Nephron progenitor cell (in vitro differentiated cells): ENCODE data around the gene KCNQ2.

Experiments
- DNase-seq: peaks from one replicate; pipeline ENCODE4 v3.0.0; 2021
- H3K27ac Mint-ChIP-seq: 2 replicates; pipeline ENCODE4 v1.8.0; 2021; ENCODE audit warnings: mild to moderate bottlenecking, moderate library complexity, mixed read lengths
- H3K27me3 Mint-ChIP-seq: 2 replicates; pipeline ENCODE4 v1.8.0; 2021; ENCODE audit warnings: mild to moderate bottlenecking, low read depth, mixed read lengths; ENCODE audit not compliant: poor library complexity
- H3K36me3 Mint-ChIP-seq: 2 replicates; pipeline ENCODE4 v1.8.0; 2021; ENCODE audit warnings: low read depth, mixed read lengths
- H3K4me1 Mint-ChIP-seq: 2 replicates; pipeline ENCODE4 v1.8.0; 2021; ENCODE audit warnings: mixed read lengths
- H3K4me3 Mint-ChIP-seq: 2 replicates; pipeline ENCODE4 v1.8.0; 2021; ENCODE audit warnings: mild to moderate bottlenecking, moderate library complexity, mixed read lengths
- H3K9me3 Mint-ChIP-seq: 2 replicates; pipeline ENCODE4 v1.8.0; 2021; ENCODE audit warnings: mild to moderate bottlenecking, moderate library complexity, mixed read lengths
- TF ChIP-seq, protein P1 (sequence below): fragments of 200-600 bp; sonication (generic); IDR thresholded peaks from 2 replicates; pipeline ENCODE4 v1.5.0; 2021; ENCODE audit warnings: antibody characterized with exemption

Gene KCNQ2

DNA sequence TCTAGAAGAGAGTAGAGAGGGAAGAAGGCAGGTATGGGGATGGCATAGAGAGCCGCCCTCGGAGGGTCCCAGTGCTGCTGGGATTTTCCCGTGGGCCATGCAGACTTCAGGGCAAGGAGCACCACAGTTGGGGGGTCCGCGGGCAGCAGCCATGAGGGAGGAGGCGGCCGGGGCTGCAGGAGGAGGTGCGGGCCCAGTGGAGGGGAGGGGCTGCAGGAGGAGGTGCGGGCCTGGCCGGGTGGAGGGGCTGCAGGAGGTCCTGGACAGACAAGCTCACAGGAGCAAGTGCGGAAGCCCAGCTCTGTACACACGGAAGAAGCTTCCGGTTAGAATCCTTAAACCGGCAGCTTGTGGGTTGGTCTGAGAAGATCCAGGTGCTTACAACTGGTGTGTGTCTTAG is 76.7 kb downstream of the KCNQ2 start:
- TF ChIP-seq, protein P1, sequence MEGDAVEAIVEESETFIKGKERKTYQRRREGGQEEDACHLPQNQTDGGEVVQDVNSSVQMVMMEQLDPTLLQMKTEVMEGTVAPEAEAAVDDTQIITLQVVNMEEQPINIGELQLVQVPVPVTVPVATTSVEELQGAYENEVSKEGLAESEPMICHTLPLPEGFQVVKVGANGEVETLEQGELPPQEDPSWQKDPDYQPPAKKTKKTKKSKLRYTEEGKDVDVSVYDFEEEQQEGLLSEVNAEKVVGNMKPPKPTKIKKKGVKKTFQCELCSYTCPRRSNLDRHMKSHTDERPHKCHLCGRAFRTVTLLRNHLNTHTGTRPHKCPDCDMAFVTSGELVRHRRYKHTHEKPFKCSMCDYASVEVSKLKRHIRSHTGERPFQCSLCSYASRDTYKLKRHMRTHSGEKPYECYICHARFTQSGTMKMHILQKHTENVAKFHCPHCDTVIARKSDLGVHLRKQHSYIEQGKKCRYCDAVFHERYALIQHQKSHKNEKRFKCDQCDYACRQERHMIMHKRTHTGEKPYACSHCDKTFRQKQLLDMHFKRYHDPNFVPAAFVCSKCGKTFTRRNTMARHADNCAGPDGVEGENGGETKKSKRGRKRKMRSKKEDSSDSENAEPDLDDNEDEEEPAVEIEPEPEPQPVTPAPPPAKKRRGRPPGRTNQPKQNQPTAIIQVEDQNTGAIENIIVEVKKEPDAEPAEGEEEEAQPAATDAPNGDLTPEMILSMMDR: no peak
- no peak for DNase-seq
- H3K4me3 Mint-ChIP-seq: no peak overlapping the region
- H3K27ac Mint-ChIP-seq: no peak overlapping the region
- peaks cover 10% of the 10 kb centered on the region for H3K4me1 Mint-ChIP-seq
- peaks cover 41% of the 10 kb centered on the region for H3K27me3 Mint-ChIP-seq
- H3K36me3 Mint-ChIP-seq: no peaks in the 10 kb centered on the region
- H3K9me3 Mint-ChIP-seq: peaks cover 18% of the 10 kb centered on the region

DNA sequence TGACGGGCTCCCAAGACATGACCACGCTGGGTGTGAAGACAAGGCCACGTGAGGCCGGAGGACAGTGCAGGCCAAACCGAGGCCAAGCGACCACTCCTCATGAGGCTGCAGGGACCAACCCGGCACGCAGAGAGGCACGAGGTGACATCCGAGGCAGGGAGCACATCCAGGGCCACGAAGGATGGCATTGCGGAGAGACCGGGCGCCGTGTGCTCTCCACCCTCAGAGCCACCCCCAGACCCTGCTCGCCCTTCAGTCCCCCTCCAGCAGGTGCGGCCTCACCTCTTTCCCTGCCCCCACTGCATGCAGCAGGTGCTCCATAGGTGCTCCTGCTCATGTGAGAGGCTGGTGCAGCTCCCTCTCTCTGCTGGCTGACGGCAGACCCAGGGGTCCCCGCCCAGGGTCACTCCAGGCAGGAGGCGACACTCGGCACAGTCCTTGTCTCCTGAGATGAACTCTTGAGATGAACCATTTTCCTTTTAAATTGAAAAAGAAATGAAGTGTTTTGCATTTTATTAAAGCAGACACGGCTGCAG is 77.5 kb downstream of the KCNQ2 start:
- DNase-seq: no peak
- TF ChIP-seq, protein P1: no peak
- Mint-ChIP-seq H3K4me1 (peaks cover 10% of the 10 kb centered on the region), H3K27me3 (peaks cover 47% of the 10 kb centered on the region), H3K9me3 (peaks cover 25% of the 10 kb centered on the region), H3K27ac (no peak overlapping the region), H3K36me3 (no peaks in the 10 kb centered on the region), H3K4me3 (no peak overlapping the region)

DNA sequence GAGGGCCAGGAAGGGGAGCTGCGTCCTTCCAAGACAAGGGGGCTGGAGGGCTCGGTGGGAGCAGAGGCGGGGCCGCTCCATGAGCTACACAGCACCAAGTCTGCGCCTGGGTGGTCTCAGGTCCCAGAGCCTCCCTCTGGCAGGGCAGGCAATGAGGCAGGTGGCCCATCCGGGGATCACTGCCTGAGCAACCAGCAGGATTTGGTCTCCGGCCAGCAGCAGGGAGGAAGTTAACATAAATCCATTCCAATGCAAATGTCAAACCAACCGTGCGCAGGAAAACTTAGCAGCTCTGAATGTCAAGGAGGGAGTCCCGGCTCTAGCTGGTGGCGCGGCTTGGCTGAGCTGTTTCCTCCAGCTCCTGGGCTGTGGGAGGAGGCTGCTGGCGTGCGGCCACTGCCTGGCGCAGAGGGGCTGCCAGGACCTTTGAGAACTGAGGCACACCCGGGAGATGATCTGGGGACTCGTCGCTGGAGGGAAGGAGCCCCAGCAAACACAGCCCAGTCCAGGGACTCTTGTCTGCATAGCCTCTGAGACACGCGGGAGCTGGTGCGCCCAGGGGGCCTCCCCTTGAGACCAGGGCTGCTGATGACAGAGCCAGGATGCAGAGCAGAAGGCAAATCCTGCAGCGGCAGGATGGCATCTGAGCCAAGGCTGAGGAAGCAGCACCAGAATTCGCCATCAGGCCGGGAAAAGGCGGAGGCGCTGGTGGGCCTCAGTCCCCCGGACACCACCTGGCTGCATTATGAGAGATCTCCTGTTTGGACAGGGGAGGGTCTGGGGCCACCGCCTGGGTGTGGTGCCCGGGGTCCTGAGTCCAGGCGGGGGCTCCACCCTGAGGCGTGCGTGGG is 78.2 kb downstream of the KCNQ2 start:
- H3K27ac Mint-ChIP-seq: no peak overlapping the region
- H3K4me3 Mint-ChIP-seq: no peak overlapping the region
- TF ChIP-seq, protein P1: no peak
- H3K9me3 Mint-ChIP-seq: peaks cover 32% of the 10 kb centered on the region
- peaks cover 47% of the 10 kb centered on the region for H3K27me3 Mint-ChIP-seq
- peak; percentile 45 for DNase-seq
- H3K36me3 Mint-ChIP-seq: no peaks in the 10 kb centered on the region
- peaks cover 10% of the 10 kb centered on the region for H3K4me1 Mint-ChIP-seq

DNA sequence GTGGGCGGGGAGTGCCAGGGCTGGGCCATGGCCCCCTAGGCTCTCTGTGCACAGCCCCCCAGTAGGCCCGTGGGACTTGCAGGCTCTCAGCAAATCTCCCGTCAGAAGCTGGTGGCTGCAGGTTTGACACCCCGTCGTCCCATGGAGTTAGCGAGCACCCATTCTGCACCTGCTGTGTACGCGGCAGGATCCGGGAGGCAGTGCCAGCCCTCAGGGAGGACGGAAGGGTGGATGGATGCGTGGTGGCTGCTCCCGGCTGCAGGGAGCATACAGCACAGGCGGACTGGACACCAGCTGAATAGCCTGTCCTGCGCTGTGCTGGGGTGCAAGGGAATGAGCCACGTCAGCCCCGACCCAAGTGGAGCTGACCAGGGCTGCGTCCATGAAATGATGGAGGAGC is 78.9 kb downstream of the KCNQ2 start:
- H3K27ac Mint-ChIP-seq: no peak overlapping the region
- TF ChIP-seq, protein P1: no peak
- no peak overlapping the region for H3K4me3 Mint-ChIP-seq
- no peak for DNase-seq
- peaks cover 54% of the 10 kb centered on the region for H3K27me3 Mint-ChIP-seq
- no peaks in the 10 kb centered on the region for H3K36me3 Mint-ChIP-seq
- peaks cover 39% of the 10 kb centered on the region for H3K9me3 Mint-ChIP-seq
- peaks cover 10% of the 10 kb centered on the region for H3K4me1 Mint-ChIP-seq

DNA sequence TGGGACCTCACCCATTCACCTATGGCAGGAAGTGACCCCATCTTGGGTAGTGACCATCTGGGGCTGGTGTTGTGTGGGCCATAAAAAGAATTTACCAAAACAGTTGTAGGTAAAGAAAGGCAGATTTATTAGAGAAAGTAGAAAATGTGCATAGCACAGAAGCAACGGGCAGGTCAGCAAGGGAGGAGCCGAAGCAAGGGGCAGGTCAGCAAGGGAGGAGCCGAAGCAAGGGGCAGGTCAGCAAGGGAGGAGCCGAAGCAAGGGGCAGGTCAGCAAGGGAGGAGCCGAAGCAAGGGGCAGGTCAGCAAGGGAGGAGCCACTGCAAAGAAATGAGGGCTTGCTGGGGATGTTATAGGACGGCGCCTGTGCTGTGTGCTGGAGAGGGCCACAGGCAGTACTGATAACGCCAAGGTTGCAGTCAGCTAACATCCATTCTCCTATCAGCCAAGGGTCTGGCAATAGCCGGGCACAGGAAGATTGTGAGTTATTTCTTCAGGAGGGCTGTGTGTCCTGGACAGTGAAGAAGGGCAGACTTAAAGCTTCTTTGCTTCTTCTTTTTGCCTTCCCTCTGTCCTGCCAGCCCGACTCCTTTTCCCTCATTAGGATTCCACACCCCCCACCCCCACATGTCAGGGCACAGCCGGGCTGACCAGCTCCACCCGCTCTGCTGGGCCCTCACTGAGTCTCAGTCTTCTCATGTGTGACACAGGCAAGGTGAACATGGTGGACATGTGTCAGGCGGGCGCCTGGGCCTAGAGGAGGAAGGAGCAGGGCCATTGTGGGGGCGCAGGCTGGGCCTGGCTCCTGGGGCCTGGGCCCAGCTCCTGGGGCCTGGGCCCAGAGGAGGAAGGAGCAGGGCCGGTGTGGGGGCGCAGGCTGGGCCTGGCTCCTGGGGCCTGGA is 79.7 kb downstream of the KCNQ2 start:
- H3K27me3 Mint-ChIP-seq: peaks cover 61% of the 10 kb centered on the region
- TF ChIP-seq, protein P1: no peak
- H3K4me3 Mint-ChIP-seq: no peak overlapping the region
- H3K9me3 Mint-ChIP-seq: peaks cover 46% of the 10 kb centered on the region
- peaks cover 10% of the 10 kb centered on the region for H3K4me1 Mint-ChIP-seq
- no peak overlapping the region for H3K27ac Mint-ChIP-seq
- H3K36me3 Mint-ChIP-seq: no peaks in the 10 kb centered on the region
- DNase-seq: no peak
